Heart left ventricle (tissue), 13 donors: ENCODE measurements around the gene WFDC12.

Experiments
- POLR2A ChIP-seq, 2 donors: fragments of 450-650 bp; IDR thresholded peaks; one replicate each; pipeline ENCODE4 v1.6.1; 2017; ENCODE audit warnings: antibody characterized with exemption in 2 of 2, mild to moderate bottlenecking in 2 of 2, moderate library complexity in 2 of 2
- TF ChIP-seq, protein P1 (sequence below), 12 donors: fragments of 200-600 bp; sonication (generic) in 4 of 12; IDR thresholded peaks; one replicate each; pipeline versions ENCODE4 v1.5.0 to v1.8.0; 2018 to 2022; ENCODE audit warnings: antibody characterized with exemption in 12 of 12, mild to moderate bottlenecking in 5 of 12
- donor health status: ischemic (EF 13 %, LVEDD 7.1; RV severe dilation, severe dysfunction).
- donor health status: DM: no; HTN: yes; CAD: no.
- donor health status: DM: no; HTN: no; CAD: no.
- donor health status: ischemic (EF 25% LVEDD 6.9; RV normal size, moderate dysfunction).
- donor health status: ischemic (EF 25% LVEDD 5.7; RV mildly dilated, moderate dysfunction).
- donor health status: ischemic (EF 35%, LVEDD 5.7; RV mildly dilated, moderate dysfunction).
- donor health status: nonischemic (EF 11% LVEDD 7.7; RV severe dilation, severe dysfunction).
- donor health status: DM: yes; HTN: yes; CAD: no.
- donor health status: PGD.
- donor health status: ischemic (EF 29% LVEDD 5.4; RV normal size, mild dysfunction).
- donor health status: nonischemic (EF 23%, LVEDD 6.1; RV moderate dilation, normal function).

DNA sequence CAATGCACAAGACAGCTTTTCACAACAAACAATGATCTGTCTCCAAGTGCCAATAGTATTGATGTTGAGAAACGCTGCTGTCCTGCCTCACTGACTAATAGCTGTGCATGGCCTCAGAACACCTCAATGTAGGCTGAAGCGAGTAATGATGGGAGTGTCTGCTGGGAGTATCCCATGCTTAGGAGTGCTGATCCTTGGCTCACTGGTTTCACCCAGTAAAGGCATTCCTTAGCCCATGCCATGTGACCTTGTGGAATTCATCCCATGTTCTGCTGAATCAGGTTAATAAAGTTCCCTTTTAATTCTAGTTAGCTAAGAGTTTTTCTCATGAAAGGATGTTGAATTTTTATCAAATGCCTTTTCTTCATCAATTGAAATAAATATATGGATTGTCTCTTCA is 3.8 kb upstream of the WFDC12 start:
- TF ChIP-seq, protein P1, sequence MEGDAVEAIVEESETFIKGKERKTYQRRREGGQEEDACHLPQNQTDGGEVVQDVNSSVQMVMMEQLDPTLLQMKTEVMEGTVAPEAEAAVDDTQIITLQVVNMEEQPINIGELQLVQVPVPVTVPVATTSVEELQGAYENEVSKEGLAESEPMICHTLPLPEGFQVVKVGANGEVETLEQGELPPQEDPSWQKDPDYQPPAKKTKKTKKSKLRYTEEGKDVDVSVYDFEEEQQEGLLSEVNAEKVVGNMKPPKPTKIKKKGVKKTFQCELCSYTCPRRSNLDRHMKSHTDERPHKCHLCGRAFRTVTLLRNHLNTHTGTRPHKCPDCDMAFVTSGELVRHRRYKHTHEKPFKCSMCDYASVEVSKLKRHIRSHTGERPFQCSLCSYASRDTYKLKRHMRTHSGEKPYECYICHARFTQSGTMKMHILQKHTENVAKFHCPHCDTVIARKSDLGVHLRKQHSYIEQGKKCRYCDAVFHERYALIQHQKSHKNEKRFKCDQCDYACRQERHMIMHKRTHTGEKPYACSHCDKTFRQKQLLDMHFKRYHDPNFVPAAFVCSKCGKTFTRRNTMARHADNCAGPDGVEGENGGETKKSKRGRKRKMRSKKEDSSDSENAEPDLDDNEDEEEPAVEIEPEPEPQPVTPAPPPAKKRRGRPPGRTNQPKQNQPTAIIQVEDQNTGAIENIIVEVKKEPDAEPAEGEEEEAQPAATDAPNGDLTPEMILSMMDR (IDR thresholded peaks at IDR 0.05), result no peak
- no peak for TF ChIP-seq POLR2A (IDR thresholded peaks at IDR 0.05)
